IMR-90 (cell line): ENCODE measurements around the gene LRFN4. TPM values are rescaled to one million over a fixed set of nuclear protein-coding genes. Genes with fewer than 3 reads are reported as not detected.

Experiments
- ATAC-seq: fragments of 200-7000 bp; cut with Tn5 transposase; 2 replicates; pipeline ENCODE4 v1.9.1; 2020; ENCODE audit warnings: low read depth, mild to moderate bottlenecking, moderate library complexity
- BruUV-seq: library from RNA; stranded (reverse); fragments of 400-500 nt; replicated peaks from 2 replicates; lab custom pipeline; 2021; lab: Mats Ljungman, UMichigan
- CTCF ChIA-PET: fragments of 300-600 bp; formaldehyde crosslinking; extraction: SDS; loops from one replicate; lab custom pipeline; 2021; ENCODE audit warnings: antibody characterized with exemption; lab: Yijun Ruan, JAX
- POLR2A ChIA-PET: fragments of 300-600 bp; sonication (Branson Sonifier 250); formaldehyde crosslinking; loops from one replicate; lab custom pipeline; 2022; ENCODE audit warnings: antibody characterized with exemption; ENCODE audit not compliant: unreplicated experiment; lab: Charles Lee
- DNase-seq: peaks from one replicate; pipeline ENCODE4 v3.0.0; 2013
- H2AFZ ChIP-seq: replicated peaks from 2 replicates; pipeline ENCODE3; 2013; ENCODE audit warnings: low read length, mild to moderate bottlenecking; ENCODE audit not compliant: poor library complexity
- H2AK5ac ChIP-seq: 2 replicates; pipeline ENCODE4 v1.6.1; 2013; ENCODE audit warnings: low read depth, low read length, inconsistent platforms
- H2AK9ac ChIP-seq: replicated peaks from 2 replicates; pipeline ENCODE3; 2013; ENCODE audit warnings: mild to moderate bottlenecking, low read depth, low read length, moderate library complexity; ENCODE audit not compliant: poor library complexity
- H2BK120ac ChIP-seq: 2 replicates; pipeline ENCODE4 v1.6.1; 2013; ENCODE audit warnings: low read depth, low read length, inconsistent platforms
- H2BK15ac ChIP-seq: 3 replicates; pipeline ENCODE4 v1.6.1; 2013; ENCODE audit warnings: low read depth, low read length, inconsistent platforms
- H2BK20ac ChIP-seq: 2 replicates; pipeline ENCODE4 v1.6.1; 2013; ENCODE audit warnings: low read depth, mild to moderate bottlenecking, inconsistent platforms, low read length, moderate library complexity
- H2BK5ac ChIP-seq: 2 replicates; pipeline ENCODE4 v1.6.1; 2013; ENCODE audit warnings: mild to moderate bottlenecking, low read depth, low read length, inconsistent platforms; ENCODE audit not compliant: poor library complexity, severe bottlenecking
- H3K14ac ChIP-seq: replicated peaks from 2 replicates; pipeline ENCODE4 v1.6.1; 2013; ENCODE audit warnings: low read depth, low read length, inconsistent platforms
- H3K18ac ChIP-seq: 2 replicates; pipeline ENCODE4 v1.6.1; 2013; ENCODE audit warnings: low read depth, low read length, control low read depth
- H3K23ac ChIP-seq: 2 replicates; pipeline ENCODE4 v1.6.1; 2013; ENCODE audit warnings: low read depth, low read length, inconsistent platforms
- H3K27ac ChIP-seq: 2 replicates; pipeline ENCODE4 v1.5.1; 2013; ENCODE audit warnings: mild to moderate bottlenecking, control low read depth, low read length; ENCODE audit not compliant: insufficient read depth
- H3K27me3 ChIP-seq: 2 replicates; pipeline ENCODE4 v1.6.1; 2013; ENCODE audit warnings: low read length; ENCODE audit not compliant: control insufficient read depth, insufficient read depth
- H3K36me3 ChIP-seq: 2 replicates; pipeline ENCODE4 v1.6.1; 2013; ENCODE audit warnings: low read length, mixed read lengths; ENCODE audit not compliant: control insufficient read depth, insufficient read depth
- H3K4ac ChIP-seq: 2 replicates; pipeline ENCODE4 v1.6.1; 2013; ENCODE audit warnings: low read depth, low read length, inconsistent platforms
- H3K4me1 ChIP-seq: 2 replicates; pipeline ENCODE4 v1.6.1; 2013; ENCODE audit warnings: low read length, mixed read lengths; ENCODE audit not compliant: control insufficient read depth, insufficient read depth
- H3K4me2 ChIP-seq: 2 replicates; pipeline ENCODE4 v1.6.1; 2013; ENCODE audit warnings: low read depth, mild to moderate bottlenecking, control low read depth, low read length, moderate library complexity
- H3K4me3 ChIP-seq: 2 replicates; pipeline ENCODE4 v1.5.1; 2013; ENCODE audit warnings: low read depth, mild to moderate bottlenecking, control low read depth, low read length, moderate library complexity; ENCODE audit not compliant: insufficient read depth
- H3K56ac ChIP-seq: 2 replicates; pipeline ENCODE4 v1.6.1; 2013; ENCODE audit warnings: low read length, inconsistent platforms; ENCODE audit not compliant: insufficient read depth; ENCODE audit errors: extremely low read depth
- H3K79me1 ChIP-seq, 2 experiments: 2 replicates each; pipeline ENCODE4 v1.6.1; 2013; ENCODE audit warnings: low read length in 2 of 2, inconsistent platforms in 1 of 2, low read depth in 1 of 2
- H3K9ac ChIP-seq: 2 replicates; pipeline ENCODE4 v1.6.1; 2013; ENCODE audit warnings: low read depth, low read length, control low read depth
- H3K9me1 ChIP-seq: 2 replicates; pipeline ENCODE4 v1.6.1; 2013; ENCODE audit warnings: low read length, inconsistent platforms; ENCODE audit not compliant: insufficient read depth
- H3K9me3 ChIP-seq: 2 replicates; pipeline ENCODE4 v1.6.1; 2013; ENCODE audit warnings: low read length; ENCODE audit not compliant: control insufficient read depth, insufficient read depth
- H4K20me1 ChIP-seq: 2 replicates; pipeline ENCODE4 v1.6.1; 2013; ENCODE audit warnings: low read length, inconsistent platforms; ENCODE audit not compliant: insufficient read depth
- H4K5ac ChIP-seq: 2 replicates; pipeline ENCODE4 v1.6.1; 2013; ENCODE audit warnings: mild to moderate bottlenecking, low read depth, low read length, control low read depth
- H4K8ac ChIP-seq, 2 experiments: 2 replicates each; pipeline ENCODE4 v1.6.1; 2013; ENCODE audit warnings: low read depth in 2 of 2, low read length in 2 of 2, control low read depth in 1 of 2, inconsistent platforms in 1 of 2
- H4K91ac ChIP-seq: 2 replicates; pipeline ENCODE4 v1.6.1; 2013; ENCODE audit warnings: low read depth, low read length, inconsistent platforms; ENCODE audit not compliant: insufficient read depth
- BHLHE40 ChIP-seq: fragments of 150-350 bp; IDR thresholded peaks from 2 replicates; pipeline ENCODE4 v1.6.1; 2016; ENCODE audit warnings: mild to moderate bottlenecking, low read depth, low read length
- CEBPB ChIP-seq: IDR thresholded peaks from 2 replicates; pipeline ENCODE4 v1.6.1; 2012; ENCODE audit warnings: low read depth, low read length, improper control_type of control experiment
- CHD1 ChIP-seq: IDR thresholded peaks from 2 replicates; pipeline ENCODE4 v1.6.1; 2012; ENCODE audit warnings: low read depth, low read length, improper control_type of control experiment
- FOS ChIP-seq: fragments of 150-350 bp; IDR thresholded peaks from 2 replicates; pipeline ENCODE4 v1.6.1; 2016; ENCODE audit warnings: low read depth, low read length
- MAFK ChIP-seq: IDR thresholded peaks from 2 replicates; pipeline ENCODE4 v1.6.1; 2012; ENCODE audit warnings: low read depth, low read length, improper control_type of control experiment
- MAZ ChIP-seq: IDR thresholded peaks from 2 replicates; pipeline ENCODE4 v1.6.1; 2012; ENCODE audit warnings: low read depth, mild to moderate bottlenecking, low read length, improper control_type of control experiment, moderate library complexity, borderline replicate concordance
- MXI1 ChIP-seq: IDR thresholded peaks from 2 replicates; pipeline ENCODE4 v1.6.1; 2012; ENCODE audit warnings: low read depth, mild to moderate bottlenecking, low read length, moderate library complexity, borderline replicate concordance
- NFE2L2 ChIP-seq: fragments of 150-350 bp; IDR thresholded peaks from 2 replicates; pipeline ENCODE4 v1.6.1; 2016; ENCODE audit warnings: low read depth, mild to moderate bottlenecking, low read length
- POLR2A ChIP-seq: IDR thresholded peaks from 2 replicates; pipeline ENCODE4 v1.6.1; 2012; ENCODE audit warnings: mild to moderate bottlenecking, low read depth, low read length
- RAD21 ChIP-seq: IDR thresholded peaks from 2 replicates; pipeline ENCODE4 v1.6.1; 2012; ENCODE audit warnings: low read length, improper control_type of control experiment
- RCOR1 ChIP-seq: IDR thresholded peaks from 2 replicates; pipeline ENCODE4 v1.6.1; 2012; ENCODE audit warnings: mild to moderate bottlenecking, low read length, improper control_type of control experiment; ENCODE audit not compliant: insufficient replicate concordance
- RFX5 ChIP-seq: IDR thresholded peaks from 2 replicates; pipeline ENCODE4 v1.8.0; 2012; ENCODE audit warnings: low read depth, mild to moderate bottlenecking, low read length, moderate library complexity
- SMC3 ChIP-seq: fragments of 150-350 bp; IDR thresholded peaks from 2 replicates; pipeline ENCODE4 v1.6.1; 2016; ENCODE audit warnings: low read depth, mild to moderate bottlenecking, antibody characterized with exemption, low read length, moderate library complexity
- USF2 ChIP-seq: fragments of 150-350 bp; IDR thresholded peaks from 2 replicates; pipeline ENCODE4 v1.6.1; 2017; ENCODE audit warnings: mild to moderate bottlenecking, antibody characterized with exemption, low read length, low read depth
- WGBS, 2 experiments: methylation state at CpG; one replicate each; pipeline versions ENCODE4 v1.1.5 to v1.1.7; 2013; ENCODE audit warnings: missing lambda C conversion rate in 2 of 2; ENCODE audit not compliant: insufficient read length in 1 of 2; ENCODE audit errors: extremely low coverage in 2 of 2; 5-methylcytosine and 5-hydroxymethylcytosine counted together
- dilution Hi-C: fragments of 300-500 bp; cut with HindIII; formaldehyde crosslinking; loops from one replicate; pipeline ENCODE4 v1.14.3; 2018; ENCODE audit warnings: low sequenced_read_pairs; ENCODE audit not compliant: unreplicated experiment
- in situ Hi-C: fragments of 300-500 bp; cut with MboI; formaldehyde crosslinking; loops from 3 replicates; pipeline ENCODE4 v1.14.3; 2019; ENCODE audit warnings: low sequenced_read_pairs, inconsistent platforms, mixed read lengths
- intact Hi-C: fragments of 100-400 bp; cut with micrococcal nuclease; formaldehyde crosslinking; loops from 2 replicates; pipeline ENCODE4 v1.10.0; 2022
- polyA plus RNA-seq, 3 experiments: library from polyadenylated mRNA; depleted of rRNA; stranded (reverse); fragments of >200 nt; gene quantifications; 2 replicates each; pipeline ENCODE4 v1.2.3, GENCODE V29; 2012; ENCODE audit warnings: low replicate concordance in 1 of 3
- total RNA-seq: library from RNA; depleted of rRNA; stranded (reverse); fragments of >200 nt; gene quantifications from 2 replicates; pipeline ENCODE4 v1.2.3, GENCODE V29; 2012
- TF ChIP-seq, protein P1 (sequence below): conservative IDR thresholded peaks from 2 replicates; pipeline ENCODE4 v1.5.1; 2012; ENCODE audit warnings: mild to moderate bottlenecking, low read depth, low read length, improper control_type of control experiment
- TF ChIP-seq, protein P2 (sequence below): fragments of 150-350 bp; IDR thresholded peaks from 2 replicates; pipeline ENCODE4 v1.6.1; 2016; ENCODE audit warnings: low read depth, mild to moderate bottlenecking, low read length, moderate library complexity, borderline replicate concordance

The LRFN4 gene
- total and polyA plus RNA-seq, 2 of the 4 experiments (the other 2 are of a cell fraction): 6.1 to 18.9 TPM

DNA sequence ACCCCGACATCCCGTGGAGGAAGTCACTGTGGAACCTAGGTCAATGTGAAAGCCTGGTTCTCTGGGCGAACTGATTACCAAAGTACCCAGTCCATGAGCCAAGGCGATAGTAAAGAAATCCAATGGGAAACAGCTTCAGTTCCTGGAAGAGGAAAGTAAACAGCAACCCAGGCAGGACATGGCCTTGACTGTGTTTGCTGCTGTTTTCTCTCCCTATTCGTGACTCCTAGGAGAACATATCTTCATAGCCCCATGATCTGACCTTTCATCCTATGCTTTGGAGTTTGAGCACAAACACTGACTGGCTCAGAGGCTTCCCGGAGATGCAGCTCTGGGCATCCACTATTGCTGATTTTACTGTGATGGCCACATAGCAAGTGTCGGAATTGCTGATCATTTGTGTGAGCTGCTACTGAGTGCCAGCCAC, 45.1 kb downstream of the LRFN4 start:
- Histone ChIP-seq H3K4me2 (no peak overlapping the region), H2BK20ac (no peak overlapping the region), H3K36me3 (0 out of 2 replicates have a peak, but pooled peaks cover 2% of the 10 kb centered on the region), H2BK120ac (no peak overlapping the region), H3K9ac (no peak overlapping the region), H4K20me1 (no peaks in the 10 kb centered on the region; the same call in 1 of the 2 replicates), H2BK15ac (no peak overlapping the region), H4K5ac (no peak overlapping the region), H2AK9ac (no peak overlapping the region), H3K18ac (no peak overlapping the region), H3K4me1 (peaks cover 17% of the 10 kb centered on the region), H3K79me1 (peaks cover 0 to 21% of the 10 kb centered on the region in 2 experiments; a peak in 2 of 4 replicates), H3K23ac (no peak overlapping the region), H3K27ac (no peak overlapping the region), H4K91ac (no peak overlapping the region), H3K9me1 (peaks cover 22% of the 10 kb centered on the region), H3K56ac (no peak overlapping the region), H3K14ac (no peak overlapping the region), H2AFZ (peak overlapping the region; percentile 48), H2AK5ac (no peak overlapping the region), H2BK5ac (no peak overlapping the region), H3K9me3 (no peaks in the 10 kb centered on the region), H3K4me3 (no peak overlapping the region), H3K27me3 (no peaks in the 10 kb centered on the region), H4K8ac (no peak overlapping the region), H3K4ac (no peak overlapping the region)
- DNase-seq (no peak), ATAC-seq (no peak)
- BruUV-seq: no TSS peak
- CTCF ChIA-PET: no interaction called here
- intact Hi-C loops: loop anchor here (1.0 kb wide), 1 partner anchor 18 kb away; no protein-coding TSS in a partner anchor
- WGBS, 2 experiments: 88% methylated on average over 4 of the region's 7 CpGs; no CpG with 5 or more reads in 1 of the 2 experiments
- in situ Hi-C loops: no loop called here
- dilution Hi-C loops: no loop called here
- TF ChIP-seq RAD21: no peak
- TF ChIP-seq USF2: no peak
- TF ChIP-seq MAZ: no peak
- no peak for TF ChIP-seq BHLHE40
- TF ChIP-seq, protein P1, sequence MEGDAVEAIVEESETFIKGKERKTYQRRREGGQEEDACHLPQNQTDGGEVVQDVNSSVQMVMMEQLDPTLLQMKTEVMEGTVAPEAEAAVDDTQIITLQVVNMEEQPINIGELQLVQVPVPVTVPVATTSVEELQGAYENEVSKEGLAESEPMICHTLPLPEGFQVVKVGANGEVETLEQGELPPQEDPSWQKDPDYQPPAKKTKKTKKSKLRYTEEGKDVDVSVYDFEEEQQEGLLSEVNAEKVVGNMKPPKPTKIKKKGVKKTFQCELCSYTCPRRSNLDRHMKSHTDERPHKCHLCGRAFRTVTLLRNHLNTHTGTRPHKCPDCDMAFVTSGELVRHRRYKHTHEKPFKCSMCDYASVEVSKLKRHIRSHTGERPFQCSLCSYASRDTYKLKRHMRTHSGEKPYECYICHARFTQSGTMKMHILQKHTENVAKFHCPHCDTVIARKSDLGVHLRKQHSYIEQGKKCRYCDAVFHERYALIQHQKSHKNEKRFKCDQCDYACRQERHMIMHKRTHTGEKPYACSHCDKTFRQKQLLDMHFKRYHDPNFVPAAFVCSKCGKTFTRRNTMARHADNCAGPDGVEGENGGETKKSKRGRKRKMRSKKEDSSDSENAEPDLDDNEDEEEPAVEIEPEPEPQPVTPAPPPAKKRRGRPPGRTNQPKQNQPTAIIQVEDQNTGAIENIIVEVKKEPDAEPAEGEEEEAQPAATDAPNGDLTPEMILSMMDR: no peak
- TF ChIP-seq, protein P2, sequence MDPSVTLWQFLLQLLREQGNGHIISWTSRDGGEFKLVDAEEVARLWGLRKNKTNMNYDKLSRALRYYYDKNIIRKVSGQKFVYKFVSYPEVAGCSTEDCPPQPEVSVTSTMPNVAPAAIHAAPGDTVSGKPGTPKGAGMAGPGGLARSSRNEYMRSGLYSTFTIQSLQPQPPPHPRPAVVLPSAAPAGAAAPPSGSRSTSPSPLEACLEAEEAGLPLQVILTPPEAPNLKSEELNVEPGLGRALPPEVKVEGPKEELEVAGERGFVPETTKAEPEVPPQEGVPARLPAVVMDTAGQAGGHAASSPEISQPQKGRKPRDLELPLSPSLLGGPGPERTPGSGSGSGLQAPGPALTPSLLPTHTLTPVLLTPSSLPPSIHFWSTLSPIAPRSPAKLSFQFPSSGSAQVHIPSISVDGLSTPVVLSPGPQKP: no peak
- no peak for TF ChIP-seq POLR2A
- TF ChIP-seq CHD1: no peak
- TF ChIP-seq CEBPB: no peak
- no peak for TF ChIP-seq MAFK
- TF ChIP-seq RFX5: no peak
- no peak for TF ChIP-seq MXI1
- no peak for TF ChIP-seq RCOR1
- no peak for TF ChIP-seq NFE2L2
- no peak for TF ChIP-seq FOS
- no peak for TF ChIP-seq SMC3
- POLR2A ChIA-PET: no interaction called here
